HPDE6-E6E7 (cell line): ENCODE data around the gene NAV2.
A peak's percentile ranks its signal among the peaks of the same experiment; 100 is the strongest.
"Not testable (repeated sequence)": the region's sequence is repeated elsewhere in the genome, so short reads cannot be mapped to it uniquely, and the experiment has no call there.

Experiments used
- DNase-seq: peaks from one replicate; pipeline ENCODE4 v3.0.0; 2011; ENCODE audit warnings: missing footprints; ENCODE audit errors: extremely low spot score

Gene NAV2

DNA sequence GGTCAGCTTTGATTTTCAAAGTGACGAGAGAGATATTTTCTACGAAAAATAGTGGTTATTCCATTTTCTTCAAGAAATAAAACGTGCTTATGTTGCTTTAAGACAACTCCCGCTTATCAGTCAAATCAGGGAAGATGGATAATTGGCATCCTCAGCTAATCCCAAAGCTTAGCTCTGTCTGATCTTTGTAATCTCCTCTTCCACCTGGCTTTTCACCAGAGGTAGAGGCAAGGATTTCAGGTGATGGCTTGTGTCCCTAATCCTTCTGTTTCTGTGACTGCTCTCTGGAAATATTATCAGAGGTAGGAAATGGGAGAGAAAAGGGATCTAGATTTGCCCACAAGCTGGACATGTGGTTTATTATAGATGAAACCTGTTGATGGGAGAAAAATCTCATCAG is 368.7 kb downstream of the NAV2 start:
- DNase-seq: no peak

DNA sequence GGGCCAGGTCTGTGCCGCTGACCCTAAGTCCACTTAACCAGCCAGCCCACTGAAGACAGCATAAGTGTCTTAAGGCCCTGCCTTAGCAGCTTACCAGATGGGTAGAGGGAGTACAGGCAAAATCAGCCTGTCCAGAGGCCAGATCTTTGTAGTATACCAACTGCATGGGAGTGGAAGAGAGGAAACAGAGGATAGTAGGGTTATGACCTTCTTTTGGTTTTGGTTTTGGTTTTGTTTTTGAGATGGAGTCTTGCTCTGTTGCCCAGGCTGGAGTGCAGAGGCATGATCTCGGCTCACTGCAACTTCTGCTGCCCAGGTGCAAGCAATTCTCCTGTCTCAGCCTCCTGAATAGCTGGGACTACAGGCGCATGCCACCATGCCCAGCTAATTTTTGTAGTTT is 371.2 kb downstream of the NAV2 start:
- DNase-seq: not testable (repeated sequence)

DNA sequence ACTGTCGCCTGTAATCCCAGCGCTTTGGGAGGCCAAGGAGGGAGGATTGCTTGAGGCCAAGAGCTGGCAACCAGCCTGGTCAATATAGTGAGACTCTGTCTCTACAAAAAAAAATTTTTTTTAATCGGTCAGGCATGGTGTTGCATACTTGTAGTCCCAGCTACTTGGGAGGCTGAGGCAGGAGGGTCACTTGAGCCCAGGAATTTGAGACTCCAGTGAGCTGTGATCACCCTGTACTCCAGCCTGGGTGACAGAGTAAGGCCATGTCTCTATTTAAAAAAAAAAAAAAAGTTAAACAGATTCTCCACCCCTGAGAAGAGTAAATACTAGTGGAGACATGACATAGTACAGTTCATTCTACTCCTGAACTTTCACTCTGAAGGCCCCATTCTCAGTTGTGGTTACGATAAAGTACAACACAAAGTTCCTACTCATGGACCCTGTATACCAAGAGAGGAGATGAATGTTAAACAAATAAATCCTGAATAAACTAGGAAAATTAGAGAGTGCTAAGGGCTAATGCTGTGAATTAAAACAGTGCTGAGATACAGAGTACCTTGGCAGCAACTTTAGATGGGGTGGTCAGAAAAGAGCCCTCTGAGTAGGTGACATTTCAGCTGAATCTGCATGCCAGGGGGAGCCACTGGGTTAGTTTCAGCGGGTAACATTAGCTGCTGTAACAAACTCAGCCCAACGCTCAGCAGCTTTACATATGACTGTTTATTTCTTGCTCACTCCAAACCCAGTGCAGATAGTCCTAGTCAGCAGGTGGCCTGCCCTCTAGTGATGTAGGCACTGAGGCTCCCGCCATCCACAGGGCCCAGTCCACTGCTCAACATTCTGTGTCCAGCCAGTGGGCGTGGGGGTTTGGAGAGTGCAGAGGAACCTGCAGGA is 372.5 kb downstream of the NAV2 start:
- DNase-seq: no peak

DNA sequence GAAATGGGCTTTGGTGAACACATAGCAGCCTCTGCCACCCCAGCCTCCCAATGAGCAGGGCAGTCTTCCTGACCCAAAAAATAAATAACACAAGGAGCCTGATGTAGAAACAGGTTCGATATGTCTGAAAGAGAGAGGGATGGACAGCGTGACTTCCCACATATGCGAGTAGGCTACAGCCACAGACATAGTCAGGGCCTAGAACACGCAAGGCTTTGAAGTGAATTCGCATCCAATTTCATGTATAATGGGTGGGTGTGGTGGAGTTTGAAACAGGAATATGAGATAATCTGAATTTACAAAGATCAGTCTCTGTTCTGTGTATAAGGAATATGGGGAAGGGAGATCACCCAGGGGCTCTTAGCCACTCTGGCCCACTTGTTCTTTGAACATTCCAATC is 373.3 kb downstream of the NAV2 start:
- no peak for DNase-seq

DNA sequence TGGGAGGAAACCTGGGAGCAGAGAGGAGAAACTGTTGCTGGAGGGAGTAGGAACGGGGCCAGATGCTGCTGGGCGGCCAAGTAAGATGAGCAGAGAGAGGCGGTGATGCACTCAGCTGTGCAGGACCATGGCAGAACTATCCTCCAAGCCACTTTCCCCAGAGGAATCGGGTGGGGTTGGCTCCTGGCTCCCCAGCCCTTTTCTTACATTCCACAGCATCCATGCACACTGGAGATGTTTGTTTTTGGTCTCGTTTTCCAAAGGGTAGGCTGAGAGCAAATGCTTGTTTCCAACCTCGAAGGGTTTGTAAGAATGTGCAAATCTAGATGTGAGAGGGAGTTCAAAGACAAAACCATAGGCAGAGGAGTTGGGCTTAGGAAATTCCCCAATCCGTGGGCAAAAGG is 374.5 kb downstream of the NAV2 start:
- no peak for DNase-seq

DNA sequence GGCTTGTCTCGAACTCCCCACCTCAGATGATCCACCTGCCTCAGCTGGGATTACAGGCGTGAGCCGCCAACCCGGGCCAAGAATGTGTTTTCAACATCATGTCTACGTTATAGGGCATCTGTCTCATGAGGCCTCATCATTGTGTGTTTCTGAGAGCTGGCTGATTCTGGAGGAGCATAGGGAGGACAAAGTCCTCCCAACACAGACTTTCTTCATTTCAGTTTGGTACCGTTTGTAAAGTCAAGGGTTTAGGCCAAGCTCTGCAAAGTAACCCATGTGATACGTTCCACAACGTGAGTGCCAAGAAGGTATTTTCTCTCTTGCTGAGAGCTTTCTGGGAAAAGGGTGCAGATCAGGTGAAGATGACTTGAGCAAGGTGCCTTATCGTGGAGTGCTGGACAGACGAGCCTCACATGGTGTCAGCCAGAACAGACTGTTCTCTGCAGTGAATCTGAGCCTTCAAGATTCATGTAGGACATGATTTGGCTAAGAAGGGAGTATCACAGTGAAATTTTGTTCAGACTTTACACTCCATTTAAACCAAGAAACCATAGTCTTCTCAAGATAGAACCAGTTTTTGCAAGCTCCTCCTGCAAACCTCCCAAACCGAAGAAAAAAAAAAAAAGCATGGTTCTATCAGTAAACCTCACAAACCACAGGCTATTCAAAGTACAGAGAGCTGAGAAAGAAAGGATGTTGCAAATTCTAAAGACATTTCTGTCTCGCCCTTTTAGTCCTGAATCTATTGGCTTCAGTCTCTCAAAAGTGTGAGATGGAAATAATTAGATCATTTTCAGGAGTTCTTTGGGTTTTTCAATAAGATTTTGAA is 376.0 kb downstream of the NAV2 start:
- no peak for DNase-seq

DNA sequence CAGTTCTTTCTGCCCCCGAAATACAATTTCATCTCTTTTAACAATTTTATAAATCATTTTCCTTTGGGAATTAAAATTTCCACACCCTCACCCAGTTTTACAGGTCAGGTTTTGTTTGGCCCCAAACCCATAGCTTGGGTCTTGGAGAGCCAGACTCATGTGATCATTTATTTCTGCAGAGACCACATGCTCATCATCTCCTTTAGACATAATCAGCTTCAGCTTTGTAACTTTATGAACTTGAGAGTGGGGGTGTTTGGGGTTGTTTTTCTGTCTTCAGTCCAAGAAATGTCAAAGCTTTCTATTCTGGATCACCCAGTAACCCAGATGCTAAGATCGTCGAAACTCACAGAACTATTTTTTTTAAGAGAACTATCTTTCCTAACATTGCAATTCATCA is 376.7 kb downstream of the NAV2 start:
- DNase-seq: no peak

DNA sequence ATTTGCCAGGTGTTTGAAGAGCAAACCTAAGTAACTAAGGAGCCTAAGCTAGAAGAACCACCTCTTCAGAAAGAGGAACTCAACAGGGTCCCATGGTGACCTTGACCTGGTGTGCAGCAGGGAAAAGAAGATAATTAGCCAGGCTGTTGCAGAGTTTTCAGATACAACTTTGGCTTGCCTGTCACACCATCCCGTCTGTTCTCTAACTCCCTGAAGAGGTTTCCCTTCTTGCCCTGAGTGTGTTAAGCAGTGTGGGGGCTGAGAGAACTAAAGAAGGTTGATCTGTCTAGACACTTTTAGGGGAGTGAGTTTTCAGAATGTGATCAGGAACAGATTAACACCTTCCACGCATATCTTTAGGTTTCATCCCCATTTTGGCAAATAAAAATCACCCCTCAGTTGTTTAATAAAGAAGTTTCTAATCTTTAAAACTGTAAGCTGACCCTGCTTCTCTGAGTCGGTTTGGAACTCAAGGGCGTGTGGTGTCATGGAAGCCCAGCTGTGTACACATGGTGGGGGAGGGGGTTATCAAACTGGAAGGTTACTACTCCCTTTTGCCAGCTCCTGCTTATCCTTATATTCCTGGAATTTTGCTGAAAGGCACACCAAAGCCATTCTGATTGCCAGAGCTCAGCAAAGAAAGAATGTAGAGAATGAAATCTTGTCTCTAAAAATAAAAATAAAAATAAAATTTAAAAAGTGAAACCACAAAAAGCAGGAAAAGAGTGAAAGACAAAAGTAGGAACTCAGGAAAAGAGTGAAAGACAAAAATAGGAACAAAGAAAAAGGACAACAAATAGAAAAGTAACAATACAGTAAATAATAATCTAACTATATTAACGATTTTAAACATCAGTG is 377.4 kb downstream of the NAV2 start:
- DNase-seq: no peak

DNA sequence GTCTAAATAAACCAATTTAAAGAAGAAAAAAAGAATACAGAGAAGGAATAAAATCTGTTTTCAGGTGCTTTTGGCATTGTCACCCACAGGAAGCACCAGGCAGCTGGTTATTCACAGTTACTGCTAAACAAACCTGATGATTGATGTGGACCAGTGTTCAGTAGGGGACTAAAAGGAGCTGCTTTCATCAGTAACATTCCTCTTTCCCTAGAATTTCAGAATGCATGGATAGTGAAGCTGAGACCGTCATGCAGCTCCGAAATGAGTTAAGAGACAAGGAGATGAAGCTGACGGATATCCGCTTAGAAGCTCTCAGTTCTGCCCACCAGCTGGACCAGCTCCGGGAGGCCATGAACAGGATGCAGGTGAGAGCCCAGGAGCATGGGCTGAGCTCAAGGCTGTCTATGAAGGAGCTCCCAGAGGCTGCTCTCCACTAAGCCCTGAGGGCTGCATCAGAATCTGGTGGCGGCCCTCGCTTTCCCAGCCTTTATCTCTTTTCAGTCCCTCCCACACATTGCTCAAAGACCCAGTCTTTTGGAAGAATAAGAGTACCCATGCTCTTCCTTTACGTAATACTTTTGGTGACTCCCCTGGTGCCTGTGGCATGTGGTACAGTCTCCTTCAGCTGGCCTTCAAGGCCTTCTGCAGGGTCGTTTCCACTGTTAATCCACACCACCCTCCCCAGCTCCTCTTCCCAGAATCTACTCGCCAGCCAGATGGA is 378.2 kb downstream of the NAV2 start:
- DNase-seq: no peak

DNA sequence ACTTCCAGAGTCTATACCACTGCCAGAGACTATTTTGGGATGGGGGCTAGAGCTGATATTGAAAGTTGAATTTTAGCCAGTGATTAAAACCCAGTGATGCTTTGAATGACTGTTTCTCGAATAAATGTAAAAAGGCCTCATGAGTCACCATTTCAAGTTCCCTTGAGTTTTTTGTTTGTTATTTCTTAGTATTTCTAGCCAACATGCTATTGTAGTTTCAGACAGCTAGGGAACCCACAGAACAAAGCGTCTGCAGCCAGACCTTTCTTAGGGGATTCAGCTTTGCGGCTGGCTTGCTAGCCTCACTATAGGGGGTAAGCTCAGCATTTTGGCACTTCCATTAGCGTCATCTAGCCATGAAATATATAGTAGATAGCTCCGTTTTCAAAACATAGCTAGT is 381.1 kb downstream of the NAV2 start:
- no peak for DNase-seq

DNA sequence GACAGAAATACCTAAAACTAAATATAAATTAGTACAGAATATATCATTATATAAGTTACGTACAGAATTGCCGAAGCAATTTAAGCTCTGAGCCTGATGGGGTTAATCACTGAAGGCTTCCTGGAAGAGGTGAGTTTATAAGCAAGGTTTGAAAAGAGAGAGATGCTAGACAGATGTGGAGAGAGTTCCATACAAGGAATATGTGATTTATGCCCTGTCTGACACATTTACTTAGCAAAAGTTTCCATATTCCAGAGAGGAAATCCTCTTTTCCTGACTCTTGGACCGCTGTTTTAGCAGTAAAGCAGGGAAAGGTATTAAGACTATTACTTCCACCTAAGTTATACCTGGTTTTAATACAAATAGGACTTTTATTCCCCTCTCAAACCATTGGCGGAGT is 382.6 kb downstream of the NAV2 start:
- DNase-seq: no peak

DNA sequence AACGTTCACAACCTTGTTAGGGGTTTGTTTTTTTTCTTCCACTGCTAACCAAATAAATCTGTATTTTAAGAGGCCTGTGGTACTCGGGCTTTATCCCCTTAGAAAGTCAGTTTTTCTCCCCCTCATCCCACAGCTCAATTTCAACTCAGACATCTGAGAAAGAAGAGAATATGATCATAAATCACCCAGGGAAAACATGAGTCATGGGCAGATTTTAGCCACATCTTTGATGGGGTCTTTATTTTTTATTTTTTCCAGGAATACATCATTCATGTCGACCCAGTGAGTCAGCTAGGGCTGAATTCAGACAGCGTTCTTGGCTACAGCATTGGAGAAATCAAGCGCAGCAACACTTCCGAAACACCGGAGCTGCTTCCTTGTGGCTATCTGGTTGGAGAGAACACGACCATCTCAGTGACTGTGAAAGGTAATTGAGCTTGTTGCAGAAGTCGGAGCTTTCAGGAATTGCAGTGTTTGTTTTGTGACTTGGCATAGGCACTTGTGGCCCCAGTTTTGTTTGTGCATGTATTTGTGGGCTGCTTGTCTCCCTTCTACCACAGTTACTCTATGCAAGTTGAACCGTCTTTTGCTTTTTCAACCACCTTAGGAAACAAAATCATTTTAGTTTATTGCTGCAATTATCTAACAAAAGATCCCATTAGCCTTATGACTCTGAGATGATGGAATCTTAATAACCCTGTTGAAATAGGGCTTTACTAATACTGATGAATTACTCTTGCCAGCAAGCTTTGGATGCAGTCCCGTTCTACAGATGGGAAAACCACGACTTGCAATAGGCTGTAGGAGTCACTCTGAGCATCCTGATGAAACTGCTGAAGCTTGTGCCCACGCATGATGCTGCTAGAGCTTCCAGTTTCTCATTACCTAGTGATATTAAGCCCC is 384.9 kb downstream of the NAV2 start:
- no peak for DNase-seq

DNA sequence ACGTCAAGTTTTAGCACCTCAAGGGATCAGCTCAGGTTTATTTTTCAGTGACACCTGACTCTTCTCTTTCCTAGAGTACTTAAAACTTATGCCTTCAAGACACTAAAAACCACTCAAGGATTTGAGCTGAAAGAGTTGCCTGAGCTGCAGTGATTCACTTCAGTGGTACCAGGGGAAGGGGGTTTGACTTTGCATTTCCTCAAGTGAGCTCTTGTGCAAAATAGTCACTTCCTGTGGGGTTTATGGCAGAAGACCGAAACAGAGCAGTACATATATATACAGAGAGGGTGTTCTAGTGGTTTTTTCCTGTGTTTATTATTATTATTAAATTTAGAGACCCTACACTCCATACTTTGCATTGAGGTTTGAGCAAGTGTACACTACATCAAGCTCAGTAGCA is 386.9 kb downstream of the NAV2 start:
- no peak for DNase-seq

DNA sequence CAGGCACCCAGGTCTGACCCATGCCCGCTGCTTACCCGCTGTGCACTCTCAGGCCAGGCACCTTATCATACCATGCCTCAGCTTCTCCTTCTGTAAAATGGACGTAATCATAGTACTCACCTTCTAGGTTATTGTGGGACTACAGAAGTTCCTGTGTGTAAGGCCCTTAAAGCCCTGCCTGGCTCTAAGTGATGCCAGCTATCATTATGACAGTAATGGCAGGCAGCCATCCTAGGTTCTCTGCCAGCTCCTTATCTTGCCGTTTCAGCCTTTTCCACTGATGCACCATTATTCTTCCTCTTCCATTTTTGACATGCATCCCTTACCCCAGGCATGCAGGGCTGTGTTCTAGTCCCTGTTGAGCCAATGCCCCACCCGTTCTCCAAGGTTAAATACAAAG is 389.8 kb downstream of the NAV2 start:
- DNase-seq: no peak

DNA sequence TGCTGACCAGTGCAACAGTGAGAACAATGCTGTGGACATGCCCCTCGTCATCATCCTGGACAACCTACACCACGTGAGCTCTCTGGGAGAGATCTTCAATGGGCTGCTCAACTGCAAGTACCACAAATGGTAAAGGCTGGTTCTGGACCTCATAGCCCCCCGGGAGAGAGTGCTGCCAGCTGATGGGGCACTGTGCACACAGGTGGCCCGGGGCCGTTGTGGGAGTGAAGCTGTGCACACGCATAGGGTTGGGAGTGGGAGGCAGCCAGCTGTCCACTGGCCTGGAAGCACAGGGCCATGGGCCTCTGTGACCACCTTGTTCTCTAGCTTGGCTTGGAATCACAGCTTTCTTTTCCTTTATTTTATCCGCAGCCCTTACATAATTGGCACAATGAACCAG is 390.6 kb downstream of the NAV2 start:
- no peak for DNase-seq

DNA sequence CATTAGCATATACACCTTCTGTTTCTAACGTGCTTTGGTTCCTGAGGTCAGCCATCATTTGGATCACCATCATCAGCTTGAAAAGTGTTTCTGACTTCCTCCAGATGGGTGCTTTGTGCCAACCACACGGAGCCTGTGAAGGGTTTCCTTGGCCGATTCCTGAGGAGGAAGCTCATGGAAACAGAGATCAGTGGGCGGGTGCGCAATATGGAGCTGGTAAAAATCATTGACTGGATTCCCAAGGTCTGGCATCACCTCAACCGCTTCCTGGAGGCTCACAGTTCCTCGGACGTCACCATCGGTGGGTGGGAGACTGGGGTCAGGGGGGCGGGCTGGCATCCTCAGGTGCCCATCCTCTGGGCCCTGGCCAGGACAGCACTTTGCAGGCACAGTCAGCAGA is 392.8 kb downstream of the NAV2 start:
- DNase-seq: no peak

DNA sequence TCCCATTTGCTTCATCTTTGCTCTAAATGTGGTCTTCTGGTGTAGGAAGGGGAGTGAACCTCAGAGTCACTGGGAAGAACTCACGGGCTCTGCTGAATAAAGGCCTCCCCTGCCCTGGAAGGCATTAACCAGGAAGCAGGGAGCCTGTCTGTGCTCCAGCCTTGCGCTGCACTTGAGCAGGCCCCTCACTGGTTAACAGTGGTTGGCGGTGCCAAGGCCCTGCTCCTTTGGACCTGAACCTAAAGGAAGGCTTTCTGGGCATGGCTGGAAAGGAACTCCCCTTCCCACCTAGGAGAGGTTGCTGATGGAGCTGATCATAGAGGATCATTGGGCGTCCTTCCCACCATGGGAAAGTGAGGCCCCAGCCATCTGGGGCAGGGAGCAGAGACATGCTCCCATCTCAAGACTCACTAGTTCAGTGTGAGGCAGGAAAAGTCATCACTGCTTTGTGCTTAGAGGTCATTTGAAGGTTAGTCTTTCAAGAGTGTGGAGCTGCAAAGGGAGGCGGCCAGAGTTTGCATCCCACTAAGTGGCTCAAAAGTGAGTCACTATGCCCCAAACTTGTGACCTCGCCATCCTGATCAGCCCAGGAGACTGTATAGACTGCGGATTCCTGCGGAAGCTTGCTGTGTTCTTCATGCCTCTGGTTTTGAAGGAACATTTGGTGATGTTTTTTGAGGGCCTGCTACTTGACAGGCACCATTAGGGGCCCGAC is 397.3 kb downstream of the NAV2 start:
- DNase-seq: no peak

DNA sequence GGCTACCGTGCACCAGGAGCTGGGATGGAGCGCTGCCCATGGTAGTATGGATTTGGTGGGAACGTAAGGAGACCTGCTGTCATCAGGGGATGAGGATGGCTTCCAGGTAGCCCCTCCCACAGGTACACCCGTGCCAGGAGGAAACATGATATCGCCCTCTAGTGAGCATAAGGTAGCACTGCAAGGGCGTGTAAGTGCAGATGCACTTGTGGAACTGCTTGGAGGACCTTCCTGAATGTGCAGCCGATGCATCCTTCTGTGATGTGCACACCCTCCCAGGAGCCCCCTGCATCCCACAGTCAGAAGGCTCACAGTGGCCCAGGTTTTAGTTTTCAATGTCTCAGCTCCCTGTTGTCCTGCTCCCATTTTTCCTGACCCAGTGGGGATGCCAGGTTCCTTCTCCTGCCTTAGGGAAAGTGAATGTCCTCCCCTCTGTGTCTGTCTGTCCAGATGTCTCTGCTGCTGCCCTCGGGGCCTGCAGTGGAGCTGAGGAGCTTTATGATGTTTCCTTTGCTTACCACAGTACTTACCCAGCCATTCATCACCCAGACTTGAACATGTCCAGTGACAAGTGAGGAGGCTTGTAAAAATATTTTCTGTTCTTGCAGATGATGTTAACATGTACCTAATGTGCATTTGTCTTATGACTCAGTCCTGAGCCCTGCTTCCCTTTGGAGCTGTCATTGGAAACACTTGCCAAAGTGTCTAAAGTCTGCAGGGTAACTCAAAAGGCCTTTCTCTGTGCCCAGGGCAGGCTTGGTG is 398.5 kb downstream of the NAV2 start:
- peak; percentile 72 for DNase-seq

DNA sequence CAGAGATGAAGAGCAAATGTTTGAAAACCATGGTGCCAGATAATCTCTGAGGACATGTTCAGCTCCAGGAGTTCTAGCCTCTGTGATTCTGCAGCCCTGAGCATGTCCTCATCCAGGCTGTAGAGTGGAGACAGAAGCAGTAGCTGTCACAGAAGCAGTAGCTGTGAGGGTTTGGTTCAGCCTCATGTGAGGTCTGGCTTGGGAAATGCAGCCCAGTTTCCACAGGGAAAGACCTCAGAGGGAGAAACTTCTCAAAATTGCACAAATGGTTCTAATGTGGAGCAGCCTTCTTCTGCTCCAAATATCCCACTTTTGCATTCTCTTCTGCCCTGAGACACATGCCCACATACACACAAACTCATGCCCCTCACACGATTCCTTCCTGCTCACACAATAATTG is 399.2 kb downstream of the NAV2 start:
- no peak for DNase-seq
